HL-60 (cell line): Measurements from ENCODE around the gene AGAP3.

Source experiments
- DNase-seq, 2 experiments: peaks; one replicate each; pipeline ENCODE4 v3.0.0-alpha.2; 2010 to 2020; ENCODE audit warnings: low read depth in 1 of 2, low spot score in 1 of 2
- H3K27ac ChIP-seq: fragments of 250-450 bp; sonication (Bioruptor Pico); replicated peaks from 2 replicates; pipeline ENCODE4 v1.5.1; 2020; ENCODE audit warnings: mild to moderate bottlenecking, moderate library complexity
- H3K27me3 ChIP-seq: fragments of 250-450 bp; sonication (Bioruptor Pico); 2 replicates; pipeline ENCODE4 v1.5.1; 2021; ENCODE audit warnings: mild to moderate bottlenecking, moderate library complexity; ENCODE audit not compliant: insufficient read depth, poor library complexity, severe bottlenecking
- H3K4me3 ChIP-seq: replicated peaks from 2 replicates; pipeline ENCODE4 v1.5.1; 2011; ENCODE audit warnings: mild to moderate bottlenecking, control low read depth, low read length; ENCODE audit not compliant: insufficient read depth
- CTCF ChIP-seq: IDR thresholded peaks from one replicate; pipeline ENCODE4 v1.5.1; 2011; ENCODE audit warnings: low read length, control low read depth, inconsistent platforms; ENCODE audit not compliant: insufficient read depth
- GABPA ChIP-seq: IDR thresholded peaks from 2 replicates; pipeline ENCODE4 v1.6.1; 2012; ENCODE audit warnings: low read depth
- POLR2AphosphoS5 ChIP-seq: IDR thresholded peaks from 2 replicates; pipeline ENCODE4 v1.6.1; 2012; ENCODE audit warnings: low read depth
- REST ChIP-seq: IDR thresholded peaks from 2 replicates; pipeline ENCODE4 v1.6.1; 2012; ENCODE audit warnings: low read depth; ENCODE audit not compliant: insufficient replicate concordance
- SPI1 ChIP-seq: IDR thresholded peaks from 2 replicates; pipeline ENCODE4 v1.6.1; 2012; ENCODE audit warnings: low read depth, mild to moderate bottlenecking, borderline replicate concordance

AGAP3 gene

GRCh38 chr7:151100921-151101320, 14.6 kb downstream of the AGAP3 start:
- TF ChIP-seq CTCF, result no peak
- TF ChIP-seq REST, result no peak
- no peak for TF ChIP-seq SPI1
- no peak for TF ChIP-seq GABPA
- no peak for TF ChIP-seq POLR2AphosphoS5
- no peaks in the 10 kb centered on the region for H3K27me3 ChIP-seq
- no peak for DNase-seq
- H3K4me3 ChIP-seq, result no peak overlapping the region
- H3K27ac ChIP-seq, result no peak overlapping the region

- TF ChIP-seq POLR2AphosphoS5 (no peak), REST (no peak), GABPA (no peak), CTCF (no peak), SPI1 (no peak)
- no peak overlapping the region for H3K4me3 ChIP-seq
- no peak overlapping the region for H3K27ac ChIP-seq
- DNase-seq, result no peak
- no peaks in the 10 kb centered on the region for H3K27me3 ChIP-seq
Measured at GRCh38 chr7:151101621-151102396, 15.5 kb downstream of the AGAP3 start.

- no peak overlapping the region for H3K4me3 ChIP-seq
- H3K27ac ChIP-seq, result no peak overlapping the region
- H3K27me3 ChIP-seq, result no peaks in the 10 kb centered on the region
- DNase-seq, result no peak
- TF ChIP-seq CTCF (no peak), POLR2AphosphoS5 (no peak), REST (no peak), SPI1 (no peak), GABPA (no peak)
Measured at GRCh38 chr7:151102991-151103390, 16.7 kb downstream of the AGAP3 start.
